Skeletal muscle tissue (tissue), 4 donors: ENCODE data around the gene SPOCK3. TPM values are rescaled to one million over a fixed set of nuclear protein-coding genes. Genes with fewer than 3 reads are reported as not detected.
"Not testable (repeated sequence)": the region's sequence is repeated elsewhere in the genome, so short reads cannot be mapped to it uniquely, and the experiment has no call there.

Experiments
- H3K27ac ChIP-seq: one replicate; pipeline ENCODE4 v1.7.0; 2013; ENCODE audit warnings: mild to moderate bottlenecking, low read depth, low read length, inconsistent platforms
- H3K27me3 ChIP-seq, 3 donors: one replicate each; pipeline ENCODE4 v1.7.0; 2013; ENCODE audit warnings: low read length in 3 of 3; ENCODE audit not compliant: control insufficient read depth in 3 of 3, insufficient read depth in 3 of 3
- H3K36me3 ChIP-seq, 3 donors: one replicate each; pipeline ENCODE4 v1.7.0; 2013; ENCODE audit warnings: low read length in 3 of 3; ENCODE audit not compliant: control insufficient read depth in 3 of 3, insufficient read depth in 3 of 3
- H3K4me1 ChIP-seq, 3 donors: one replicate each; pipeline ENCODE4 v1.7.0; 2013; ENCODE audit warnings: low read length in 3 of 3, mild to moderate bottlenecking in 3 of 3; ENCODE audit not compliant: control insufficient read depth in 3 of 3, insufficient read depth in 3 of 3
- H3K4me3 ChIP-seq, 3 donors: one replicate each; pipeline ENCODE4 v1.7.0; 2013; ENCODE audit warnings: low read length in 3 of 3
- H3K9ac ChIP-seq, 3 donors: one replicate each; pipeline ENCODE4 v1.7.0; 2013; ENCODE audit warnings: low read length in 3 of 3, mild to moderate bottlenecking in 3 of 3, moderate library complexity in 2 of 3, low read depth in 1 of 3
- H3K9me3 ChIP-seq, 3 donors: one replicate each; pipeline ENCODE4 v1.7.0; 2013; ENCODE audit warnings: low read length in 3 of 3; ENCODE audit not compliant: control insufficient read depth in 3 of 3
- total RNA-seq: library from RNA; depleted of rRNA; stranded (reverse); fragments of >200 nt; gene quantifications from one replicate; pipeline ENCODE4 v1.2.3, GENCODE V29; 2014
- donor health status: Osteomylitis.

SPOCK3 gene
- total RNA-seq, 1 donor from 2014 or later = 1.0 TPM

- H3K9ac ChIP-seq = no peak overlapping the region
- H3K27ac ChIP-seq = no peak overlapping the region
- H3K27me3 ChIP-seq = no peaks in the 10 kb centered on the region
- H3K4me1 ChIP-seq = no peaks in the 10 kb centered on the region
- no peak overlapping the region for H3K4me3 ChIP-seq
- no peaks in the 10 kb centered on the region for H3K36me3 ChIP-seq
- no peaks in the 10 kb centered on the region for H3K9me3 ChIP-seq
Observed at GRCh38 chr4:166735553-166735952, 498.7 kb downstream of the SPOCK3 start.

GRCh38 chr4:166734797-166735196, 499.5 kb downstream of the SPOCK3 start:
- H3K9me3 ChIP-seq = no peaks in the 10 kb centered on the region
- H3K9ac ChIP-seq = no peak overlapping the region
- no peaks in the 10 kb centered on the region for H3K27me3 ChIP-seq
- H3K4me3 ChIP-seq = no peak overlapping the region
- H3K27ac ChIP-seq = no peak overlapping the region
- H3K36me3 ChIP-seq = no peaks in the 10 kb centered on the region
- no peaks in the 10 kb centered on the region for H3K4me1 ChIP-seq

GRCh38 chr4:166733686-166734085, 500.6 kb downstream of the SPOCK3 start:
- Histone ChIP-seq H3K27me3 (no peaks in the 10 kb centered on the region), H3K9me3 (no peaks in the 10 kb centered on the region), H3K36me3 (no peaks in the 10 kb centered on the region), H3K4me3 (no peak overlapping the region), H3K9ac (no peak overlapping the region), H3K27ac (no peak overlapping the region), H3K4me1 (no peaks in the 10 kb centered on the region)

GRCh38 chr4:166726832-166727231, 507.5 kb downstream of the SPOCK3 start:
- Histone ChIP-seq H3K4me1 (no peaks in the 10 kb centered on the region), H3K4me3 (no peak overlapping the region), H3K27me3 (no peaks in the 10 kb centered on the region), H3K9ac (no peak overlapping the region), H3K9me3 (no peaks in the 10 kb centered on the region), H3K27ac (no peak overlapping the region), H3K36me3 (no peaks in the 10 kb centered on the region)

GRCh38 chr4:166724369-166724768, 509.9 kb downstream of the SPOCK3 start:
- H3K9ac ChIP-seq = no peak overlapping the region
- no peak overlapping the region for H3K4me3 ChIP-seq
- no peaks in the 10 kb centered on the region for H3K4me1 ChIP-seq
- H3K27me3 ChIP-seq = no peaks in the 10 kb centered on the region
- no peaks in the 10 kb centered on the region for H3K36me3 ChIP-seq
- H3K9me3 ChIP-seq = no peaks in the 10 kb centered on the region
- no peak overlapping the region for H3K27ac ChIP-seq

- no peaks in the 10 kb centered on the region for H3K36me3 ChIP-seq
- no peak overlapping the region for H3K27ac ChIP-seq
- no peaks in the 10 kb centered on the region for H3K9me3 ChIP-seq
- H3K9ac ChIP-seq = no peak overlapping the region
- no peaks in the 10 kb centered on the region for H3K27me3 ChIP-seq
- H3K4me3 ChIP-seq = no peak overlapping the region
- H3K4me1 ChIP-seq = no peaks in the 10 kb centered on the region
Observed at GRCh38 chr4:166723532-166724140, 510.7 kb downstream of the SPOCK3 start.

- H3K9ac ChIP-seq, H3K4me1 ChIP-seq, H3K36me3 ChIP-seq, H3K4me3 ChIP-seq, H3K27ac ChIP-seq, H3K27me3 ChIP-seq, H3K9me3 ChIP-seq: not testable (repeated sequence)
Observed at GRCh38 chr4:166715748-166716713, 518.3 kb downstream of the SPOCK3 start.

- H3K9ac ChIP-seq = no peak overlapping the region
- H3K4me3 ChIP-seq = no peak overlapping the region
- H3K27me3 ChIP-seq = no peaks in the 10 kb centered on the region
- H3K36me3 ChIP-seq = no peaks in the 10 kb centered on the region
- H3K27ac ChIP-seq = no peak overlapping the region
- H3K9me3 ChIP-seq = no peaks in the 10 kb centered on the region
- H3K4me1 ChIP-seq = no peaks in the 10 kb centered on the region
Observed at GRCh38 chr4:166700592-166700991, 533.7 kb downstream of the SPOCK3 start.

GRCh38 chr4:166688835-166689234, 545.5 kb downstream of the SPOCK3 start:
- no peaks in the 10 kb centered on the region for H3K36me3 ChIP-seq
- no peak overlapping the region for H3K4me3 ChIP-seq
- no peak overlapping the region for H3K27ac ChIP-seq
- no peaks in the 10 kb centered on the region for H3K27me3 ChIP-seq
- no peak overlapping the region for H3K9ac ChIP-seq
- H3K4me1 ChIP-seq = no peaks in the 10 kb centered on the region
- no peaks in the 10 kb centered on the region for H3K9me3 ChIP-seq

GRCh38 chr4:166687828-166688227, 546.5 kb downstream of the SPOCK3 start:
- no peak overlapping the region for H3K9ac ChIP-seq
- no peak overlapping the region for H3K27ac ChIP-seq
- H3K27me3 ChIP-seq = no peaks in the 10 kb centered on the region
- H3K9me3 ChIP-seq = no peaks in the 10 kb centered on the region
- H3K4me1 ChIP-seq = no peaks in the 10 kb centered on the region
- H3K36me3 ChIP-seq = no peaks in the 10 kb centered on the region
- no peak overlapping the region for H3K4me3 ChIP-seq
